Motor neuron (in vitro differentiated cells): Measurements from ENCODE around the gene PAK1IP1. TPM values are rescaled to one million over a fixed set of nuclear protein-coding genes. Genes with fewer than 3 reads are reported as not detected.
"Not testable (repeated sequence)": the region's sequence is repeated elsewhere in the genome, so short reads cannot be mapped to it uniquely, and the experiment has no call there.

ENCODE experiments used
- ATAC-seq, 8 experiments: fragments of 200-7000 bp; cut with Tn5 transposase; replicated peaks in 6 of 8; 2 replicates each; pipeline ENCODE4 v1.8.0; 2021; ENCODE audit warnings: mild to moderate bottlenecking in 8 of 8, moderate library complexity in 8 of 8
- H3K27ac ChIP-seq, 2 donors: fragments of 250-450 bp; sonication (Bioruptor Pico); 2 replicates each; pipeline ENCODE4 v1.9.0; 2021; ENCODE audit warnings: antibody characterized with exemption in 2 of 2, mild to moderate bottlenecking in 2 of 2, moderate library complexity in 1 of 2
- H3K4me1 ChIP-seq, 2 donors: fragments of 250-450 bp; sonication (Bioruptor Pico); replicated peaks in 1 of 2; 2 replicates each; pipeline ENCODE4 v1.6.1; 2021; ENCODE audit warnings: antibody characterized with exemption in 2 of 2, mild to moderate bottlenecking in 2 of 2, moderate library complexity in 1 of 2
- H3K4me3 ChIP-seq, 5 donors: fragments of 250-450 bp; sonication (Bioruptor Pico); 2 replicates each; pipeline ENCODE4 v1.9.0; 2021; ENCODE audit warnings: antibody characterized with exemption in 5 of 5, mild to moderate bottlenecking in 5 of 5, moderate library complexity in 4 of 5
- WGBS, 10 experiments: fragments of 450-650 bp; shearing (Covaris generic); methylation state at CpG; one replicate each; pipeline ENCODE4 v1.0.0; 2022; 5-methylcytosine and 5-hydroxymethylcytosine counted together
- in situ Hi-C, 9 experiments: fragments of 400-800 bp; cut with MboI; loops; one replicate each; pipeline ENCODE4 v1.15.0; 2021; ENCODE audit warnings: low sequenced_read_pairs in 9 of 9, low pct_unique_long_range_greater_than_20kb in 2 of 9; ENCODE audit not compliant: unreplicated experiment in 9 of 9
- total RNA-seq, 8 experiments: library from RNA; unstranded; fragments of 300-600 nt; gene quantifications; 2 replicates each; pipeline versions ENCODE4 v1.2.3 to v1.2.4, GENCODE V29; 2022

PAK1IP1 gene
- total RNA-seq, 8 experiments from 2014 or later: 21.5 to 28.3 (median 25.8) TPM

- H3K27ac ChIP-seq: no peak overlapping the region
- no peak overlapping the region for H3K4me3 ChIP-seq
- no peak for ATAC-seq
- no peaks in the 10 kb centered on the region for H3K4me1 ChIP-seq
- in situ Hi-C loops: no loop called here
- WGBS, 10 experiments: 88 to 100% (median 92%) methylated on average over 2 to 15 of the region's 17 CpGs; no CpG with 5 or more reads in 3 of the 10 experiments
These were observed 38.5 kb downstream of the PAK1IP1 start for GRCh38 chr6:10733151-10733715.

- no peak for ATAC-seq
- in situ Hi-C loops: no loop called here
- WGBS, 10 experiments: 93 to 100% (median 98%) methylated on average over 1 to 3 of the region's 3 CpGs; no CpG with 5 or more reads in 4 of the 10 experiments
- Histone ChIP-seq H3K27ac (no peak overlapping the region), H3K4me1 (no peaks in the 10 kb centered on the region), H3K4me3 (no peak overlapping the region)
These were observed 39.1 kb downstream of the PAK1IP1 start for GRCh38 chr6:10733863-10734262.

GRCh38 chr6:10736731-10737130 lies 42.0 kb downstream of the PAK1IP1 start:
- 3 to 100% (median 90%) methylated on average over 2 of the region's 2 CpGs for WGBS, 10 experiments
- in situ Hi-C loops: no loop called here

GRCh38 chr6:10740061-10740460 lies 45.3 kb downstream of the PAK1IP1 start:
- H3K4me3 ChIP-seq: no peak overlapping the region
- no peak overlapping the region for H3K27ac ChIP-seq
- no peaks in the 10 kb centered on the region for H3K4me1 ChIP-seq
- ATAC-seq: no peak
- in situ Hi-C loops: no loop called here

More at GRCh38 chr6:10736731-10737130, 42.0 kb downstream of the PAK1IP1 start:
- Histone ChIP-seq H3K27ac (no peak overlapping the region), H3K4me3 (no peak overlapping the region), H3K4me1 (no peaks in the 10 kb centered on the region)
- no peak for ATAC-seq

GRCh38 chr6:10741643-10742042 lies 46.9 kb downstream of the PAK1IP1 start:
- H3K4me3 ChIP-seq, ATAC-seq, H3K4me1 ChIP-seq, in situ Hi-C loops, H3K27ac ChIP-seq: not testable (repeated sequence)
- 81 to 100% (median 93%) methylated on average over 1 to 3 of the region's 4 CpGs; no CpG with 5 or more reads in 3 of the 10 experiments for WGBS, 10 experiments

- ATAC-seq: no peak
- 80 to 100% (median 93%) methylated on average over 1 to 12 of the region's 12 CpGs; no CpG with 5 or more reads in 3 of the 10 experiments for WGBS, 10 experiments
- in situ Hi-C loops: no loop called here
These were observed 47.5 kb downstream of the PAK1IP1 start for GRCh38 chr6:10742251-10742650.

GRCh38 chr6:10743515-10743914 lies 48.7 kb downstream of the PAK1IP1 start:
- peaks cover 11 to 15% of the 10 kb centered on the region in 2 donors for H3K4me1 ChIP-seq
- no peak overlapping the region for H3K27ac ChIP-seq
- no peak overlapping the region for H3K4me3 ChIP-seq
- ATAC-seq: no peak
- in situ Hi-C loops: no loop called here
- 79 to 100% (median 93%) methylated on average over 2 to 5 of the region's 6 CpGs; no CpG with 5 or more reads in 3 of the 10 experiments for WGBS, 10 experiments

More at GRCh38 chr6:10742251-10742650, 47.5 kb downstream of the PAK1IP1 start:
- Histone ChIP-seq H3K27ac (no peak overlapping the region), H3K4me1 (peaks cover 9 to 14% of the 10 kb centered on the region in 2 donors), H3K4me3 (no peak overlapping the region)

GRCh38 chr6:10745116-10745515 lies 50.3 kb downstream of the PAK1IP1 start:
- WGBS, 10 experiments: 33 to 90% (median 59%) methylated on average over 1 to 5 of the region's 5 CpGs; no CpG with 5 or more reads in 2 of the 10 experiments
- no peak overlapping the region for H3K27ac ChIP-seq
- no peak for ATAC-seq
- no peak overlapping the region for H3K4me3 ChIP-seq
- H3K4me1 ChIP-seq: peaks cover 18 to 24% of the 10 kb centered on the region in 2 donors
- in situ Hi-C loops: no loop called here

- no peak for ATAC-seq
- H3K4me1 ChIP-seq: peaks cover 18 to 24% of the 10 kb centered on the region in 2 donors
- in situ Hi-C loops: no loop called here
- peak overlapping the region; percentile 49 to 75 (median 61) for H3K4me3 ChIP-seq
- 17 to 100% (median 74%) methylated on average over 1 to 9 of the region's 9 CpGs for WGBS, 10 experiments
- peak overlapping the region; percentile 85 to 89 for H3K27ac ChIP-seq
These were observed 52.1 kb downstream of the PAK1IP1 start for GRCh38 chr6:10746915-10747250.

GRCh38 chr6:10747251-10747972 lies 52.6 kb downstream of the PAK1IP1 start, which contains the start of gene TMEM14B:
TMEM14B (plus strand) TSS chr6:10747805; CDS start chr6:10749246, 1,441 bp downstream.
- WGBS, 10 experiments: 0 to 24% (median 16%) methylated on average over 1 to 18 of the region's 52 CpGs; no CpG with 5 or more reads in 4 of the 10 experiments
- peak; percentile 83 to 99 (median 98) for ATAC-seq

GRCh38 chr6:10749734-10750133 lies 55.0 kb downstream of the PAK1IP1 start:
- in situ Hi-C loops: no loop called here
- H3K4me3 ChIP-seq: no peak overlapping the region
- ATAC-seq: no peak
- H3K4me1 ChIP-seq: peaks cover 18 to 24% of the 10 kb centered on the region in 2 donors
- H3K27ac ChIP-seq: no peak overlapping the region
- 33 to 100% (median 71%) methylated on average over 1 to 2 of the region's 2 CpGs; no CpG with 5 or more reads in 3 of the 10 experiments for WGBS, 10 experiments

More at GRCh38 chr6:10747251-10747972, 52.6 kb downstream of the PAK1IP1 start, which contains the start of gene TMEM14B:
- H3K27ac ChIP-seq: peak within 1 kb of the TSS; percentile 85 to 89
- in situ Hi-C loops: no loop called here
- H3K4me3 ChIP-seq: peak within 1 kb of the TSS; percentile 49 to 75 (median 61)
- peaks cover 18 to 24% of the 10 kb centered on the region in 2 donors for H3K4me1 ChIP-seq

- H3K4me3 ChIP-seq, H3K27ac ChIP-seq, ATAC-seq, in situ Hi-C loops: not testable (repeated sequence)
- WGBS, 10 experiments: 80 to 100% (median 94%) methylated on average over 1 to 4 of the region's 6 CpGs; no CpG with 5 or more reads in 4 of the 10 experiments
- H3K4me1 ChIP-seq: peaks cover 18 to 24% of the 10 kb centered on the region in 2 donors
These were observed 55.8 kb downstream of the PAK1IP1 start for GRCh38 chr6:10750568-10750967.

GRCh38 chr6:10751757-10752156 lies 57.0 kb downstream of the PAK1IP1 start:
- H3K27ac ChIP-seq, H3K4me3 ChIP-seq, in situ Hi-C loops: not testable (repeated sequence)
- H3K4me1 ChIP-seq: peaks cover 13 to 15% of the 10 kb centered on the region in 2 donors
- WGBS, 10 experiments: 60 to 100% (median 100%) methylated on average over 1 of the region's 5 CpGs; no CpG with 5 or more reads in 5 of the 10 experiments
- peak in 1 of 8 experiments; percentile 30 for ATAC-seq
